Stimulated activated CD8-positive, alpha-beta memory T cell treated with anti-CD3 and anti-CD28 coated beads, Interleukin-15, amount 100 ng/mL, for 48 hours (primary cell): ENCODE measurements around the gene RABL2B.

Experiments
- DNase-seq, 2 donors: peaks; one replicate each; pipeline ENCODE4 v3.0.0-alpha.2; 2020; ENCODE audit warnings: low read depth in 2 of 2

RABL2B gene

GRCh38 chr22:50722716-50723428, 60.6 kb downstream of the RABL2B start:
- no peak for DNase-seq

- DNase-seq, result no peak
Measured at GRCh38 chr22:50722048-50722701, 61.3 kb downstream of the RABL2B start.

- DNase-seq, result no peak
Measured at GRCh38 chr22:50721257-50721844, 62.1 kb downstream of the RABL2B start.

GRCh38 chr22:50720301-50721256, 62.9 kb downstream of the RABL2B start:
- no peak for DNase-seq

GRCh38 chr22:50719814-50720300, 63.6 kb downstream of the RABL2B start:
- no peak for DNase-seq

GRCh38 chr22:50718352-50718709, 65.1 kb downstream of the RABL2B start:
- no peak for DNase-seq

- DNase-seq, result no peak
Measured at GRCh38 chr22:50717709-50718351, 65.6 kb downstream of the RABL2B start.
